ENCODE data around the gene MCF2L. TPM values are rescaled to one million over a fixed set of nuclear protein-coding genes. Genes with fewer than 3 reads are reported as not detected.

The MCF2L gene
- polyA plus RNA-seq, 2 of the 4 experiments (the other 2 are of a cell fraction): 0.36 to 0.92 TPM

GRCh38 chr13:113122550-113123225, 153.7 kb downstream of the MCF2L start, which contains the start of gene F10:
F10 (plus strand) TSS chr13:113122799; CDS start chr13:113122856, 57 bp downstream.
- H3K9me3 ChIP-seq: no peaks in the 10 kb centered on the region
- H3K27ac ChIP-seq: no peak within 1 kb of the TSS
- H3K4me1 ChIP-seq: no peaks in the 10 kb centered on the region
- ChIA-PET CTCF (interaction anchor here (0.9 to 1.7 kb wide), 3 partner anchors 8 to 435 kb away, joined by 3 to 5 read pairs (median 5); no protein-coding TSS in a partner anchor), POLR2A (no interaction called here)
- FAIRE-seq (no peak), DNase-seq (ENCODE audit: low read depth in 1 of 2, low spot score in 1 of 2) (peak in 1 of 2 experiments; percentile 17), ATAC-seq (peak in 1 of 2 experiments; percentile 79; a peak in 3 of 6 replicates)
- TF ChIP-seq HEYL (CRISPR knock-in tag; IDR thresholded peaks at IDR 0.05): no peak
- no peak for TF ChIP-seq PBX3 (IDR thresholded peaks at IDR 0.05)
- TF ChIP-seq JUNB (IDR thresholded peaks at IDR 0.05): no peak
- no peak for TF ChIP-seq EP300 (IDR thresholded peaks at IDR 0.05)
- no peak for TF ChIP-seq ZSCAN20 (CRISPR knock-in tag; IDR thresholded peaks at IDR 0.05)
- no peak for TF ChIP-seq ELK1 (IDR thresholded peaks at IDR 0.05; ENCODE audit: low read depth, low read length)
- TF ChIP-seq HMGXB4 (CRISPR knock-in tag; IDR thresholded peaks at IDR 0.05; ENCODE audit: borderline replicate concordance): no peak
- no peak for TF ChIP-seq ZC3H11A (IDR thresholded peaks at IDR 0.05)
- no peak for TF ChIP-seq EHMT2 (IDR thresholded peaks at IDR 0.05; ENCODE audit: low read depth)
- no peak for TF ChIP-seq NR3C1 (IDR thresholded peaks at IDR 0.05)
- TF ChIP-seq, protein P1, sequence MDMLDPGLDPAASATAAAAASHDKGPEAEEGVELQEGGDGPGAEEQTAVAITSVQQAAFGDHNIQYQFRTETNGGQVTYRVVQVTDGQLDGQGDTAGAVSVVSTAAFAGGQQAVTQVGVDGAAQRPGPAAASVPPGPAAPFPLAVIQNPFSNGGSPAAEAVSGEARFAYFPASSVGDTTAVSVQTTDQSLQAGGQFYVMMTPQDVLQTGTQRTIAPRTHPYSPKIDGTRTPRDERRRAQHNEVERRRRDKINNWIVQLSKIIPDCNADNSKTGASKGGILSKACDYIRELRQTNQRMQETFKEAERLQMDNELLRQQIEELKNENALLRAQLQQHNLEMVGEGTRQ (IDR thresholded peaks at IDR 0.05): no peak
- TF ChIP-seq RARB (CRISPR knock-in tag; IDR thresholded peaks at IDR 0.05): no peak
- no peak within 1 kb of the TSS for H3K4me3 ChIP-seq
- whole genome bisulfite sequencing (ENCODE audit: missing lambda C conversion rate): 67% methylated on average over 10 of the region's 23 CpGs
- H3K4me2 ChIP-seq: no peak within 1 kb of the TSS

DNA sequence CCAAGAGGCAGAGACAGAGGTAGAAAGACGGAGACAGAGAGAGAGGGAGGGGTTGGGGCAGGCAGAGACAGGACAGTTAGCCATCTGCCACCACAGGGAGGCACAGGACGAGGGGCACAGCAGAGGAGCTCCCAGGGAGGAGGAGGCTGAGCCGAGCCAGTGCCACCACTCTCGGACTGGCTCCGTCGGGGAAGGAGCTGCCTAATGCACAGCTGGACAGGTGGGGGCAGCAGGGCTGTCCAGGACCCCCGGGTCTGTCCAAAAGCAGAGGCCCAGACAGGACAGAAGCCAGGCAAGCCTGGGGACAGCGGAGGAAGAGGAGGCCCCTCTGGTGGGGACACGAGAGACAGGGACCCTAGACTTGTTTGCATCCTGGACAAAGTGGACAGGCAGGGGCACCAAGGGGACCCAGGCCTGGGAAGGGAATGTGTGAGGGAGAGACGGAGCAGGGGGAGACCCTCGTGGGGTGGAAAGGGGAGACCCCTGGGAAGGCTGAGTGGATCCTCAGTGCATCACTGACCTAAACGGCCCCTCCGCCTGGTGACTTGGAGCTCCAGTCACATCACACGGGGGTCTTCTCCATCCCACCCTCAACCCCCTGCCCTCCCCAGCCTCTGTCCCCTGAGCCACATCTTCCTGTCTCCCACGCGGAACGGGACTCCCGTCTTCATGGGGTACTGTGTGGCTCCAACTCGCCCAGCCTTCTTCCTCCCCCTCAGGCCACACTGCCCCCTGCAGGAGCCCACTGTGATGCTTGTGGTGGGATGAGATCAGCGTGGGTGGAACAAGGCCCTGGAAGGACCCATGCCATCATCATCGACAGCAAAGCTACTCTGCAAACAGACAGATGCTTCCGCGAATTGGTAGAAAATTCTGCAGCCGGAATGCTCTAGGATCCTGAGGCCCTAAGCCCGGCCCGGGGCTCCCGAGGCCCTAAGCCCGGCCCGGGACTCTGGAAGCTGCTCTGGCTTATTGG, 154.5 kb downstream of the MCF2L start:
- CTCF ChIA-PET: interaction anchor here (0.8 to 1.7 kb wide), 7 partner anchors 9 to 436 kb away, joined by 3 to 5 read pairs (median 3); no protein-coding TSS in a partner anchor

More for the DNA sequence above, 154.5 kb downstream of the MCF2L start:
- Histone ChIP-seq H3K27ac (no peak overlapping the region), H3K4me2 (no peak overlapping the region), H3K4me3 (no peak overlapping the region), H3K9me3 (no peaks in the 10 kb centered on the region), H3K4me1 (no peaks in the 10 kb centered on the region)
- TF ChIP-seq HOXB5 (CRISPR knock-in tag; IDR thresholded peaks at IDR 0.05) (no peak), CTCF (IDR thresholded peaks at IDR 0.05) (peak; percentile 11; the same call in 1 of the 3 replicates), RAD21 (conservative IDR thresholded peaks at IDR 0.05 in 1 of 2, IDR thresholded peaks at IDR 0.05 in 1 of 2) (peak in 1 of 2 experiments; percentile 33; a peak in 1 of 5 replicates), FOSB (CRISPR knock-in tag; IDR thresholded peaks at IDR 0.05) (no peak)
- POLR2A ChIA-PET: no interaction called here
- WGBS (ENCODE audit: missing lambda C conversion rate): 74% methylated on average over 23 of the region's 29 CpGs
- DNase-seq (ENCODE audit: low read depth in 1 of 2, low spot score in 1 of 2) (no peak), FAIRE-seq (no peak), ATAC-seq (peak; percentile 46 to 74; a peak in 3 of 6 replicates)

All from A549 (cell line).